ENCODE measurements around the gene TBL1X. TPM values are rescaled to one million over a fixed set of nuclear protein-coding genes. Genes with fewer than 3 reads are reported as not detected.

Gene TBL1X
- total RNA-seq, 1 experiment from 2014 or later = 14.6 TPM

GRCh38 chrX:9438933-9439494 lies 25.8 kb upstream of the TBL1X start:
- TF ChIP-seq SIN3A (IDR thresholded peaks at IDR 0.05; ENCODE audit: borderline replicate concordance, insufficient read depth, low read depth, low read length) = no peak
- TF ChIP-seq POLR2AphosphoS5 (IDR thresholded peaks at IDR 0.05; ENCODE audit: low read depth, low read length) = no peak
- no peak for TF ChIP-seq REST (IDR thresholded peaks at IDR 0.05; ENCODE audit: insufficient read depth in 1 of 2, low read depth in 2 of 2, low read length in 1 of 2)
- no peak for TF ChIP-seq CTCF (IDR thresholded peaks at IDR 0.05)
- TF ChIP-seq TCF7L2 (IDR thresholded peaks at IDR 0.05; ENCODE audit: low read depth, low read length) = no peak

GRCh38 chrX:9440116-9440844 lies 24.6 kb upstream of the TBL1X start:
- POLR2A ChIA-PET = no interaction called here
- in situ Hi-C loops (cut with HindIII; ENCODE audit: low pct_unique_long_range_greater_than_20kb, low sequenced_read_pairs) = no loop called here

More at GRCh38 chrX:9438933-9439494, 25.8 kb upstream of the TBL1X start:
- Histone ChIP-seq H3K27ac (ENCODE audit: low read length) (no peak overlapping the region), H3K36me3 (ENCODE audit: control insufficient read depth, insufficient read depth, low read length) (no peaks in the 10 kb centered on the region), H3K4me1 (ENCODE audit: control insufficient read depth, insufficient read depth, low read length) (no peaks in the 10 kb centered on the region), H3K27me3 (ENCODE audit: control insufficient read depth, insufficient read depth, low read length) (no peaks in the 10 kb centered on the region), H3K4me3 (ENCODE audit: low read depth in 2 of 2, low read length in 2 of 2) (no peak overlapping the region), H3K9me3 (ENCODE audit: control insufficient read depth, insufficient read depth, low read depth, low read length) (no peaks in the 10 kb centered on the region)
- ChIA-PET POLR2A (no interaction called here), CTCF (no interaction called here)
- no TSS peak for BruUV-seq (replicated peaks)
- in situ Hi-C loops (cut with HindIII; ENCODE audit: low pct_unique_long_range_greater_than_20kb, low sequenced_read_pairs) = no loop called here
- intact Hi-C loops (cut with micrococcal nuclease; ENCODE audit: unreplicated experiment) = no loop called here
- ATAC-seq (no peak), DNase-seq (ENCODE audit: low read depth, low spot score) (no peak)

More at GRCh38 chrX:9440116-9440844, 24.6 kb upstream of the TBL1X start:
- ATAC-seq (no peak), DNase-seq (ENCODE audit: low read depth, low spot score) (no peak)
- TF ChIP-seq TCF7L2 (IDR thresholded peaks at IDR 0.05; ENCODE audit: low read depth, low read length) = no peak
- TF ChIP-seq REST (IDR thresholded peaks at IDR 0.05; ENCODE audit: insufficient read depth in 1 of 2, low read depth in 2 of 2, low read length in 1 of 2) = no peak
- Histone ChIP-seq H3K4me3 (ENCODE audit: low read depth in 2 of 2, low read length in 2 of 2) (no peak overlapping the region), H3K27ac (ENCODE audit: low read length) (no peak overlapping the region), H3K9me3 (ENCODE audit: control insufficient read depth, insufficient read depth, low read depth, low read length) (no peaks in the 10 kb centered on the region), H3K36me3 (ENCODE audit: control insufficient read depth, insufficient read depth, low read length) (no peaks in the 10 kb centered on the region), H3K4me1 (ENCODE audit: control insufficient read depth, insufficient read depth, low read length) (no peaks in the 10 kb centered on the region), H3K27me3 (ENCODE audit: control insufficient read depth, insufficient read depth, low read length) (no peaks in the 10 kb centered on the region)
- CTCF ChIA-PET = no interaction called here
- intact Hi-C loops (cut with micrococcal nuclease; ENCODE audit: unreplicated experiment) = no loop called here
- BruUV-seq (replicated peaks) = no TSS peak
